Fibroblast of lung (primary cell): ENCODE data around the gene IL17C.

Source experiments
- EZH2 ChIP-seq: IDR thresholded peaks from 2 replicates; pipeline ENCODE4 v1.5.1; 2012; ENCODE audit warnings: low read length, control low read depth, mild to moderate bottlenecking; ENCODE audit errors: missing control alignments
- TF ChIP-seq, protein P1 (sequence below), 2 donors: IDR thresholded peaks in 1 of 2; conservative IDR thresholded peaks in 1 of 2; 1 replicate in 1 of 2; 2 replicates in 1 of 2; pipeline ENCODE4 v1.5.1; 2011 to 2012; ENCODE audit warnings: low read length in 2 of 2, control low read depth in 1 of 2, inconsistent platforms in 1 of 2, low read depth in 1 of 2, mild to moderate bottlenecking in 1 of 2

DNA sequence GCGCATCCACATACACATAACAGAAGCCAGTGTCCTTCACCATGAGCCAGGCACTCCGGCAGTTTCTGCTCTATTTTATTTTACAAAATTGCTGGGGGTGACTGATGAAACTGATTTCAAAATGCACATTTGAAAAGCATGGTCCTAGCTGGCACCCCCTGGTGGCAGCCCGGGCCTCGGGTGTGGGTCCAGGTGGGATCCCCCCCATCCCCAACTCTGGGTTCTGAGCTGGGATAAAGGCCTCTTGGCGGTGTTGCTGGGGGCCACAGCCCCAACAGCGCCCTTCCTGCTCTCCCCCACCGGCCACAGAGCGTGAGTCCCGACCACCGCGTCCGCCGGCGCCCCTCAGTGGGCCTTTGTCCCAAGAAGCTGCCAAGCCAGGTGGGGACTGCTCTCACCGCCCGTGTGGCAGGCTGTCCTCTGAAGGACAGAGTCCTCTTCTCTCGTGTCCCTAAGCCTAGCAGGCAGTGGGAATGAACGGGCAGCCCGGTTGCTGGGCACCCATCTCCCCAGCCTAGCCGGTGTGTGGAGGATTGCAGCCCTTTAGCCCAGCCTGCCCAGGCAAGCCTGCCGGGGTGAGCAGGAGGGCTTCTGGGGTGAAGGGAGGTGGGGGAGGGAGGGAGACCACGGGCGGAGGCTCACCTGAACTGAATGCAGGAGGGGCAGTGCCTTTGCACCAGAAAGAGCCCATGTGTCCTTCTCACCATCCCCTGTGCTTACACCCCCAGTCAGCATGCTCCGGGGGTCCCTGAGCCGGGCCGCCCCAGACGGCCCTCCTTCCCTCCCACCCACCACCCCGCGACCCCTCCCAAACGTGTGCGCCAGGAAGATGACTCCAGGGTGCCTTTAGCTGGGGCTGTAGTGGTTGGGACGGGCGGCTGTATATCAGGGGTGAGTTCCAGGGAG lies 47.0 kb downstream of the IL17C start:
- peak; percentile 36 for TF ChIP-seq EZH2
- TF ChIP-seq, protein P1, sequence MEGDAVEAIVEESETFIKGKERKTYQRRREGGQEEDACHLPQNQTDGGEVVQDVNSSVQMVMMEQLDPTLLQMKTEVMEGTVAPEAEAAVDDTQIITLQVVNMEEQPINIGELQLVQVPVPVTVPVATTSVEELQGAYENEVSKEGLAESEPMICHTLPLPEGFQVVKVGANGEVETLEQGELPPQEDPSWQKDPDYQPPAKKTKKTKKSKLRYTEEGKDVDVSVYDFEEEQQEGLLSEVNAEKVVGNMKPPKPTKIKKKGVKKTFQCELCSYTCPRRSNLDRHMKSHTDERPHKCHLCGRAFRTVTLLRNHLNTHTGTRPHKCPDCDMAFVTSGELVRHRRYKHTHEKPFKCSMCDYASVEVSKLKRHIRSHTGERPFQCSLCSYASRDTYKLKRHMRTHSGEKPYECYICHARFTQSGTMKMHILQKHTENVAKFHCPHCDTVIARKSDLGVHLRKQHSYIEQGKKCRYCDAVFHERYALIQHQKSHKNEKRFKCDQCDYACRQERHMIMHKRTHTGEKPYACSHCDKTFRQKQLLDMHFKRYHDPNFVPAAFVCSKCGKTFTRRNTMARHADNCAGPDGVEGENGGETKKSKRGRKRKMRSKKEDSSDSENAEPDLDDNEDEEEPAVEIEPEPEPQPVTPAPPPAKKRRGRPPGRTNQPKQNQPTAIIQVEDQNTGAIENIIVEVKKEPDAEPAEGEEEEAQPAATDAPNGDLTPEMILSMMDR (conservative IDR thresholded peaks at IDR 0.05 in 1 of 2, IDR thresholded peaks at IDR 0.05 in 1 of 2; ENCODE audit: low read depth in 1 of 2, low read length in 2 of 2) = peak; percentile 68 to 88
